Fibroblast of lung (primary cell): Measurements from ENCODE around the gene FKBP2.

Source experiments
- CTCF ChIP-seq, 2 donors: IDR thresholded peaks in 1 of 2; conservative IDR thresholded peaks in 1 of 2; 1 replicate in 1 of 2; 2 replicates in 1 of 2; pipeline ENCODE4 v1.5.1; 2011 to 2012; ENCODE audit warnings: low read length in 2 of 2, control low read depth in 1 of 2, inconsistent platforms in 1 of 2, low read depth in 1 of 2, mild to moderate bottlenecking in 1 of 2
- EZH2 ChIP-seq: IDR thresholded peaks from 2 replicates; pipeline ENCODE4 v1.5.1; 2012; ENCODE audit warnings: low read length, control low read depth, mild to moderate bottlenecking; ENCODE audit errors: missing control alignments

- TF ChIP-seq CTCF (conservative IDR thresholded peaks at IDR 0.05 in 1 of 2, IDR thresholded peaks at IDR 0.05 in 1 of 2; ENCODE audit: low read depth in 1 of 2, low read length in 2 of 2) (no peak), EZH2 (no peak)
Observed at GRCh38 chr11:64275841-64276240, 34.9 kb downstream of the FKBP2 start.
